Activated T-cell treated with anti-CD3 and anti-CD28 coated beads for 4 hours (primary cell): ENCODE measurements around the gene ZMIZ1.

Experiments
- DNase-seq: peaks from one replicate; pipeline ENCODE4 v3.0.0-alpha.2; 2020

The ZMIZ1 gene

GRCh38 chr10:79353726-79354125 lies 285.0 kb downstream of the ZMIZ1 start:
- DNase-seq = no peak

GRCh38 chr10:79354141-79354540 lies 285.4 kb downstream of the ZMIZ1 start:
- no peak for DNase-seq

- DNase-seq = no peak
Observed at GRCh38 chr10:79354615-79355014, 285.8 kb downstream of the ZMIZ1 start.

- DNase-seq = no peak
Observed at GRCh38 chr10:79355420-79356017, 286.8 kb downstream of the ZMIZ1 start.

DNA sequence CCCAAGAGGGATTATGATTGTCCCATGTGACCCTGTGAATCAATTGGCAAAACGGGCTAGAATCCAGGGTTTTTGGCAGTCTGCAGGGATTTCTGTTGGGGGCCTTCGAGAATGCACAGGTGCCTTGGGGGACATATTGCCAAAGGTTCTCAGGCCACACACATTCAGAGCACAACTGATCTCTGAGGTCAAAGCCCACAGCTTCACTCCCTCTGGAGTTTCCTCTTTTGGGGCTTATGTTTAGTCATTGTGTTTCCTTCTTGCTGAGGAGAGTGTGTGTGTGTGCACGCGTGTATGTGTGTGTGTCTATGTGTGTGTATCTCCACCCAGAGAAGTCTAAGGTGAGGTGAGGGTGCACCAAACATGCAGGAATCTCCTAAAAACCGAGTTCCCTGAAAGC lies 287.3 kb downstream of the ZMIZ1 start:
- DNase-seq = no peak

DNA sequence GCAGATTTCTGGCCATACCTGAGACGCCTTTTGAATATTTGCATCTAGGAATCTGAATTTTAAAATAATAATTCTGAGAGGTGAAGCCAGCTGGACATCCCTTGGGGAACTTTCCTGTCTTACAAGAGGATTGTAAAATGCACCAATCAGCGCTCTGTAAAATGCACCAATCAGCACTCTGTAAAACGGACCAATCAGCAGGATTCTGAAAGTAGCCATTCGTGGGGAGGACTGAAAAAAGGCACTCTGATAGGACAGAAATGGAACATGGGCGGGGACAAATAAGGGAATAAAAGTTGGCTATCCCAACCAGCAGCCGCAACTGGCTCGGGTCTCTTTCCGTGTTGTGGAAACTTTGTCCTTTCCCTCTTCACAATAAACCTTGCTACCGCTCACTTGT lies 288.4 kb downstream of the ZMIZ1 start:
- DNase-seq = no peak

GRCh38 chr10:79358811-79359210 lies 290.0 kb downstream of the ZMIZ1 start:
- no peak for DNase-seq

DNA sequence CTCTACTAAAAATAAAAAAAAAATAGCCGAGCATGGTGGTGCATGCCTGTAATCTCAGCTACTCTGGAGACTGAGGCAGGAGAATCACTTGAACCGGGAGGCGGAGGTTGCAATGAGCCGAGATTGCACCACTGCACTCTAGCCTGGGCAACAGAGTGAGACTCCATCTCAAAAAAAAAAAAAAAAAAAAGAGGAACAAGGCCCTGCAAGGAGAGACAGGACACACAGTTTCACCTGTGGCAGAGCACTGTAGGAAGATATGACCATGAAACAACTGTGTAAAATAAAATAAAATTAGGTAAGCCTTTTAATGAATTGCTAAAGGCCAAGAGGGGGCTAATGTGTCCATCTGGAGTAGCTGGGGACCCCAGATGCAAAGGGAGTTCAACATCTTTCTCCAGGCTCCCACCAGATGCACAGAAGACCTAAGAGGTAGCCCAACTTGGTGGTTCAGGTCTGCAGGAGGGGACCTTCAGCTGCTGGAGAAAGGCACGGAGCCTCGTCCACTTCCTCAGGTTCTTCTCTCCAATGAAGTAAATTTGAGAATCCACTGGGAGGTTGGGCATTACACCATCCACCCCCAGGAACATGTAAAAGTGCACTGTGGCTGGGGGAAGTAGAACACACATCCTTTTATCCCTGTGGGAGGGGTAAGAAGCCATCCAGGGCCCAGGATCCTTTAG lies 291.2 kb downstream of the ZMIZ1 start:
- no peak for DNase-seq

GRCh38 chr10:79360499-79361342 lies 292.0 kb downstream of the ZMIZ1 start:
- DNase-seq = no peak

DNA sequence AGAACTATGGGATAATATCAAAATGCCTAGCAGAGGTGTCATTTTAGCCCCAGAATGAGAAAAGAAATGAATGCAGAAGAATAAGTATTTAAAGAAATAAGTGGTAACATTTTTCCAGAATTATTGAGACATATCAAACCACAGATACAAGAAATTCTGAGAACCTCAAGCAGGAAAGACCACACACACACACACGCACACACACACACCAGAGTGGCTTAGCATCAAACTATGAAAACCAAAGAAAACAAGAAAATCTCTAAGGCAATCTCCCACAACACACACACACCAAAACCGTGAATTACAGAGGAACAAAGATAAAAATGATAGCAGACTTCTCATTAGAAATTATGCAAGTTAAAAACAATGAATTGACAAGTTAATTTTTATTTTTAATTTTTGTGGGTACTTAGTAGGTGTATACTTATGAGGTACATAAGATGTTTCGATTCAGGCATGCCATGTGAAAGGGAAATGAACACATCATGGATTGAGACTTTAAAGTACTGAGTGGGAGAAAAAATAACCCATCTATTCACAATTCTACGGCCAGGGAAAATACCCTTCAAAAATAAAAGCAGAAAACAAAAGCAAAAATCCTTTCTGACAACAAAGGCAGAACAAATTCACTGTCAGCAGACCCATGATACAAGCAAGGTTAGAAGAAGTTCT lies 293.1 kb downstream of the ZMIZ1 start:
- no peak for DNase-seq
